22Rv1 (cell line): ENCODE results near the gene PRTFDC1.

Experiments
- CTCF ChIP-seq: fragments of 450-650 bp; IDR thresholded peaks from 2 replicates; pipeline ENCODE4 v1.5.1; 2017; ENCODE audit warnings: mild to moderate bottlenecking
- ZFX ChIP-seq: fragments of 450-650 bp; IDR thresholded peaks from 2 replicates; pipeline ENCODE4 v1.6.1; 2017; ENCODE audit warnings: antibody characterized with exemption, borderline replicate concordance

GRCh38 chr10:24950439-24950838, 2.0 kb downstream of the PRTFDC1 start:
- TF ChIP-seq CTCF (no peak), ZFX (no peak)
